Liver (tissue), 3 donors: Measurements from ENCODE around the gene STH.
A peak's percentile ranks its signal among the peaks of the same experiment; 100 is the strongest.

Source experiments
- EGR1 ChIP-seq, 2 donors: IDR thresholded peaks; 2 replicates each; pipeline ENCODE4 v1.6.1; 2016 to 2018; ENCODE audit warnings: antibody characterized with exemption in 2 of 2, low read depth in 2 of 2
- FOXA1 ChIP-seq: IDR thresholded peaks from 2 replicates; pipeline ENCODE4 v1.6.1; 2016; ENCODE audit warnings: antibody characterized with exemption
- HNF4A ChIP-seq, 2 donors: conservative IDR thresholded peaks; 2 replicates each; pipeline ENCODE4 v1.6.1; 2016; ENCODE audit warnings: antibody characterized with exemption in 2 of 2, mild to moderate bottlenecking in 2 of 2
- JUND ChIP-seq, 2 donors: IDR thresholded peaks; 2 replicates each; pipeline ENCODE4 v1.6.1; 2016; ENCODE audit warnings: antibody characterized with exemption in 2 of 2
- NR2F2 ChIP-seq: IDR thresholded peaks from 2 replicates; pipeline ENCODE4 v1.6.1; 2016; ENCODE audit warnings: antibody characterized with exemption
- SP1 ChIP-seq: IDR thresholded peaks from 2 replicates; pipeline ENCODE4 v1.6.1; 2018; ENCODE audit warnings: antibody characterized with exemption, mild to moderate bottlenecking
- TAF1 ChIP-seq: conservative IDR thresholded peaks from 2 replicates; pipeline ENCODE4 v1.6.1; 2016; ENCODE audit warnings: antibody characterized with exemption, mild to moderate bottlenecking
- YY1 ChIP-seq: IDR thresholded peaks from 2 replicates; pipeline ENCODE4 v1.6.1; 2016; ENCODE audit warnings: antibody characterized with exemption, mild to moderate bottlenecking
- TF ChIP-seq, protein P1 (sequence below): fragments of 150-350 bp; IDR thresholded peaks from 2 replicates; pipeline ENCODE4 v1.5.1; 2017; ENCODE audit warnings: improper control_type of control experiment, low read depth, low read length; ENCODE audit not compliant: missing input control
- TF ChIP-seq, protein P2 (sequence below): IDR thresholded peaks from 2 replicates; pipeline ENCODE4 v1.6.1; 2016; ENCODE audit warnings: antibody characterized with exemption, mild to moderate bottlenecking
- TF ChIP-seq, protein P3 (sequence below): IDR thresholded peaks from 2 replicates; pipeline ENCODE4 v1.6.1; 2016; ENCODE audit warnings: antibody characterized with exemption
- TF ChIP-seq, protein P4 (sequence below): IDR thresholded peaks from 2 replicates; pipeline ENCODE4 v1.6.1; 2016; ENCODE audit warnings: antibody characterized with exemption
- donor health status: healthy.
- donor health status: healthy.

DNA sequence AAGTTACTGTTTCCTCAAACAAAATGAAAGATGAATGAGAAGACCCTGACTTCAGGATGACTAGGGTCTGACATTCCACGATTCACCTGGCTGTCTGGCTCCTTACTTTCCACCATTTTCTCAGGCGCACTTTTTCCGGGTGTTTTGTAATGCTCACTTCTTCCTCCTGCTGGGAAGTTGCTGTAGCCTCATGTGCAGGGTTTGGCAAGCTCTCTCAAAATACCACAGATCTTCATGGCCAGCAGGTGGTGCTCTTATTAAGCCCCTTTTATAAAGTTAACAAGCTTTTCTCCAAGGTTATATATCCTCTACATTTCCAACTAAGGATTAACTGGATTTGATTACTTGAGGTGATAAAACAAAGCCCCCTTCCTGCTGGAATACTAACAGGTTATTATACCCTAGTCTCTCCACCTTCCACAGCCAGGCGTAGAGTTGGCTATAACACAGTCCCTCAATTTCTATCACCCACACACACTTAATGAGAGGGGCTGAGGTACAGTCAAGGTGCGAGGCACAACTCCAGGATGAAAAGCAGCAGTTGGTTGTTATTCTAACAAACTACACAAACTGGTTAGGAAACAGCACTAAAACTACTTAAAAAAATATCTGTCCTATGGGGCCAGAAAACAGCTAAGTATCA, 45.4 kb downstream of the STH start:
- TF ChIP-seq, protein P1, sequence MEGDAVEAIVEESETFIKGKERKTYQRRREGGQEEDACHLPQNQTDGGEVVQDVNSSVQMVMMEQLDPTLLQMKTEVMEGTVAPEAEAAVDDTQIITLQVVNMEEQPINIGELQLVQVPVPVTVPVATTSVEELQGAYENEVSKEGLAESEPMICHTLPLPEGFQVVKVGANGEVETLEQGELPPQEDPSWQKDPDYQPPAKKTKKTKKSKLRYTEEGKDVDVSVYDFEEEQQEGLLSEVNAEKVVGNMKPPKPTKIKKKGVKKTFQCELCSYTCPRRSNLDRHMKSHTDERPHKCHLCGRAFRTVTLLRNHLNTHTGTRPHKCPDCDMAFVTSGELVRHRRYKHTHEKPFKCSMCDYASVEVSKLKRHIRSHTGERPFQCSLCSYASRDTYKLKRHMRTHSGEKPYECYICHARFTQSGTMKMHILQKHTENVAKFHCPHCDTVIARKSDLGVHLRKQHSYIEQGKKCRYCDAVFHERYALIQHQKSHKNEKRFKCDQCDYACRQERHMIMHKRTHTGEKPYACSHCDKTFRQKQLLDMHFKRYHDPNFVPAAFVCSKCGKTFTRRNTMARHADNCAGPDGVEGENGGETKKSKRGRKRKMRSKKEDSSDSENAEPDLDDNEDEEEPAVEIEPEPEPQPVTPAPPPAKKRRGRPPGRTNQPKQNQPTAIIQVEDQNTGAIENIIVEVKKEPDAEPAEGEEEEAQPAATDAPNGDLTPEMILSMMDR: peak; percentile 90
- peak; percentile 6 for TF ChIP-seq FOXA1
- TF ChIP-seq TAF1: no peak
- peak in 1 of 2 donors; percentile 33 for TF ChIP-seq HNF4A (conservative IDR thresholded peaks at IDR 0.05)
- TF ChIP-seq JUND (IDR thresholded peaks at IDR 0.05): peak in 1 of 2 donors; percentile 53
- TF ChIP-seq, protein P2, sequence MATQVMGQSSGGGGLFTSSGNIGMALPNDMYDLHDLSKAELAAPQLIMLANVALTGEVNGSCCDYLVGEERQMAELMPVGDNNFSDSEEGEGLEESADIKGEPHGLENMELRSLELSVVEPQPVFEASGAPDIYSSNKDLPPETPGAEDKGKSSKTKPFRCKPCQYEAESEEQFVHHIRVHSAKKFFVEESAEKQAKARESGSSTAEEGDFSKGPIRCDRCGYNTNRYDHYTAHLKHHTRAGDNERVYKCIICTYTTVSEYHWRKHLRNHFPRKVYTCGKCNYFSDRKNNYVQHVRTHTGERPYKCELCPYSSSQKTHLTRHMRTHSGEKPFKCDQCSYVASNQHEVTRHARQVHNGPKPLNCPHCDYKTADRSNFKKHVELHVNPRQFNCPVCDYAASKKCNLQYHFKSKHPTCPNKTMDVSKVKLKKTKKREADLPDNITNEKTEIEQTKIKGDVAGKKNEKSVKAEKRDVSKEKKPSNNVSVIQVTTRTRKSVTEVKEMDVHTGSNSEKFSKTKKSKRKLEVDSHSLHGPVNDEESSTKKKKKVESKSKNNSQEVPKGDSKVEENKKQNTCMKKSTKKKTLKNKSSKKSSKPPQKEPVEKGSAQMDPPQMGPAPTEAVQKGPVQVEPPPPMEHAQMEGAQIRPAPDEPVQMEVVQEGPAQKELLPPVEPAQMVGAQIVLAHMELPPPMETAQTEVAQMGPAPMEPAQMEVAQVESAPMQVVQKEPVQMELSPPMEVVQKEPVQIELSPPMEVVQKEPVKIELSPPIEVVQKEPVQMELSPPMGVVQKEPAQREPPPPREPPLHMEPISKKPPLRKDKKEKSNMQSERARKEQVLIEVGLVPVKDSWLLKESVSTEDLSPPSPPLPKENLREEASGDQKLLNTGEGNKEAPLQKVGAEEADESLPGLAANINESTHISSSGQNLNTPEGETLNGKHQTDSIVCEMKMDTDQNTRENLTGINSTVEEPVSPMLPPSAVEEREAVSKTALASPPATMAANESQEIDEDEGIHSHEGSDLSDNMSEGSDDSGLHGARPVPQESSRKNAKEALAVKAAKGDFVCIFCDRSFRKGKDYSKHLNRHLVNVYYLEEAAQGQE: no peak
- TF ChIP-seq SP1: peak; percentile 20
- peak in 1 of 2 donors; percentile 63 for TF ChIP-seq EGR1 (IDR thresholded peaks at IDR 0.05; ENCODE audit: low read depth in 2 of 2)
- TF ChIP-seq, protein P3, sequence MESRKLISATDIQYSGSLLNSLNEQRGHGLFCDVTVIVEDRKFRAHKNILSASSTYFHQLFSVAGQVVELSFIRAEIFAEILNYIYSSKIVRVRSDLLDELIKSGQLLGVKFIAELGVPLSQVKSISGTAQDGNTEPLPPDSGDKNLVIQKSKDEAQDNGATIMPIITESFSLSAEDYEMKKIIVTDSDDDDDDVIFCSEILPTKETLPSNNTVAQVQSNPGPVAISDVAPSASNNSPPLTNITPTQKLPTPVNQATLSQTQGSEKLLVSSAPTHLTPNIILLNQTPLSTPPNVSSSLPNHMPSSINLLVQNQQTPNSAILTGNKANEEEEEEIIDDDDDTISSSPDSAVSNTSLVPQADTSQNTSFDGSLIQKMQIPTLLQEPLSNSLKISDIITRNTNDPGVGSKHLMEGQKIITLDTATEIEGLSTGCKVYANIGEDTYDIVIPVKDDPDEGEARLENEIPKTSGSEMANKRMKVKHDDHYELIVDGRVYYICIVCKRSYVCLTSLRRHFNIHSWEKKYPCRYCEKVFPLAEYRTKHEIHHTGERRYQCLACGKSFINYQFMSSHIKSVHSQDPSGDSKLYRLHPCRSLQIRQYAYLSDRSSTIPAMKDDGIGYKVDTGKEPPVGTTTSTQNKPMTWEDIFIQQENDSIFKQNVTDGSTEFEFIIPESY: no peak
- no peak for TF ChIP-seq NR2F2
- TF ChIP-seq, protein P4, sequence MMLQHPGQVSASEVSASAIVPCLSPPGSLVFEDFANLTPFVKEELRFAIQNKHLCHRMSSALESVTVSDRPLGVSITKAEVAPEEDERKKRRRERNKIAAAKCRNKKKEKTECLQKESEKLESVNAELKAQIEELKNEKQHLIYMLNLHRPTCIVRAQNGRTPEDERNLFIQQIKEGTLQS: no peak
- TF ChIP-seq YY1: peak; percentile 68
